HG03060 (cell line): ENCODE data around the gene PLEK.

Experiments
- ATAC-seq: cut with Tn5 transposase; IDR thresholded peaks from one replicate; pipeline ENCODE4 v1.9.1; 2021; ENCODE audit warnings: low read depth, moderate number of reproducible peaks; ENCODE audit not compliant: unreplicated experiment

The PLEK gene

GRCh38 chr2:68414452-68414851 is 49.4 kb downstream of the PLEK start:
- ATAC-seq = no peak

DNA sequence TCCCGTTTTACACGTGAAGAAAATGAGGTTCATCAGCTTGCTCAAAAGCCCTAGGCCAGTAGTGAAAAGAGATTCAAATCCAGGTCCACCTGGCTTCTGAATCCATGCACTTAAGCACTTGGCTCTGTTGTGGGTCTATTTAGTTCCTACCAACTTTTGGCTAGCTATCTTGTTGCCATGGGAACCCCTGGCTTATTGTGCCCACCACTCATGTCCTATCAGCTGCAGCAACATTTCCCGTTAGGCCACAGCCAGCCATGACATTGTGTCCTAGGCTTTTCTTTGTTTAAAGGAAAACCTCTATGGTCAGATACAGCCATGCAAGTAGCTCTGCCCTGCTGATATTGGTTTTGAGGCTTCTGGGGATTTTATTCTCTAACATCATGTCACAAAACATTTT is 49.8 kb downstream of the PLEK start:
- no peak for ATAC-seq

DNA sequence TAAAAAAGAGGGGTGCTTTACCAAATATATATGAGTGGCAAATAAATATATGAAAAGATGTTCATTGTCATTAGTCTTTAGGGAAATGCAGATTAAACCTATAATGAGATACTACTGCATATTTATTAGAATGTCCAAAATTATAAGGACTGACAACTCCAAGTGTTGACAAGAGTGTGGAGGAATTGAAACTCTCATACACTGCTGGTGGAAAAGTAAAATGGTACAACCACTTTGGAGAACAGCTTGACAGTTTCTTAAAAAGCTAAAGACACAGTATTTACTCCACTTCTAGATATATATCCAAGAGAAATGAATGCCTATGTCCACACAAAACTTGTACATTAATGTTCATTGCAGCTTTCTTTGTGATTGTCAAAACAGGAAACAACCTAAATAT is 50.4 kb downstream of the PLEK start:
- no peak for ATAC-seq

- ATAC-seq = no peak
Measured at GRCh38 chr2:68416081-68416675, 51.1 kb downstream of the PLEK start.

DNA sequence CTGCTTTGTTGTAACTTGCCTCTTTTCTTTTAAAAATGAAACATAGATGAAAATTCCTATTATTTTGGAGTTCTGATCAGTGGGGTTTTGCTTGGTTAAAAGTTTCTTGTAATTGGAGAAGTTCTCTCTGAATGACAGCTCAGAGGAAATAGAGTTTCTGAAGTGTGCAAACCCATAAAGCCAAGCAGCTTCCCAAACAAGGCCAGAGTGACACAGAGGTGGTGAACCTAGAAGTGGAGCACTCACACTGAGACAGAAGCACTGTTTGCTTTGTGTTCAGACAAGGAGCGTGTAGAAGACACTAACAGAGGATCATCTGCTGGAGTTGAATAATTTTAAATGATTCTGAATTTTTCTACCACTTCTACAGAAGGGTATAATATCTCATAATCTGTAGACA is 52.8 kb downstream of the PLEK start:
- no peak for ATAC-seq

- ATAC-seq = no peak
Measured at GRCh38 chr2:68418419-68418818, 53.3 kb downstream of the PLEK start.

DNA sequence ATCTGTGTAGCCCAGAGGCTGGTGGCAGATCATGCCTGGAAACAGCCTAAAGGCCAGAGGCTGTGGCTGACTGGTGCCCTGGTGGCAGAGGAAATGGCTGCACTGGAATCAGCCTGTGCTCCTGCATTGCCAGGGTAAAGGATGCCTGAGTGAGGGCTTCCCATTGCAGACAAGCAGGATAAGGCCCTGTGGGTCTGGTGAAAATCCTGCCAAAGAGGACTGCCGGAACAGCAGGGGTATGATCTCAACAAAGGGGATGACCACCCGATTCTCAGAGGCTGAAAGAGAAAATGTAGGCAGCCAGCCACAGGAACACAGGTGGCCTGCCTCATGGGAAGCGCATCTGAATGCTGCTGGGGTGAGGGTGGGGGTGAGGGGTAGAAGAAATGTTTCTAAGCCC is 53.8 kb downstream of the PLEK start:
- no peak for ATAC-seq

DNA sequence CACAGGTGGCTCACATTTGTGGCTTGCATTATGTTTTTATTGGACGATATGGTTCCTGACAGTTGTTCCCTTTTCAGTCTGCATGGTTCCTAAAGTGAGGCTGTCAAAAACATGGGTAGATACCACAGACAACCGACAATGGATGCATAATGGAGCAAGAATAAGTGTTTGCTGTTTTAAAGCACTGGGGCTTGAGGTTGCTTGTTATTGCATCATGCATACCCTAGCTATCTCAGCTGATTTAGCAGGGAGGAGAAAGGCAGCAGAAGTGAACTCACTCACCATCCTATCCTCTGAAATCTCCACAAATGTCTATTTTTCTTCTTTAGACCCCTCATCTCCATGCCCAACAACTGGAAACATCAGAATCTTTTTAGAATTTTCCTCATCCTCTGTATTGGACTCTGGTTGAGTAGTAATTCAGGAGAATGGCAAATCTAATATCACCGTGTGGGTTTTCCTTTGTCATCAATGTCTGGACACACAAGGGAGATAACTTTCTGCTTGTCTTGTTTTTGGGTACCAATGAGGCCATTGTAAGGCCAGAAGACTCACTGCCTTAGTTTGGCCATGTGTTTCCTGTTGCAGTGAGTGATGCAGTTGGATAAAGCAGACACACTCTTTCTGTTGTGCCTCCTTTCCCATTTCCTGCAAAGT is 55.3 kb downstream of the PLEK start:
- ATAC-seq = no peak

DNA sequence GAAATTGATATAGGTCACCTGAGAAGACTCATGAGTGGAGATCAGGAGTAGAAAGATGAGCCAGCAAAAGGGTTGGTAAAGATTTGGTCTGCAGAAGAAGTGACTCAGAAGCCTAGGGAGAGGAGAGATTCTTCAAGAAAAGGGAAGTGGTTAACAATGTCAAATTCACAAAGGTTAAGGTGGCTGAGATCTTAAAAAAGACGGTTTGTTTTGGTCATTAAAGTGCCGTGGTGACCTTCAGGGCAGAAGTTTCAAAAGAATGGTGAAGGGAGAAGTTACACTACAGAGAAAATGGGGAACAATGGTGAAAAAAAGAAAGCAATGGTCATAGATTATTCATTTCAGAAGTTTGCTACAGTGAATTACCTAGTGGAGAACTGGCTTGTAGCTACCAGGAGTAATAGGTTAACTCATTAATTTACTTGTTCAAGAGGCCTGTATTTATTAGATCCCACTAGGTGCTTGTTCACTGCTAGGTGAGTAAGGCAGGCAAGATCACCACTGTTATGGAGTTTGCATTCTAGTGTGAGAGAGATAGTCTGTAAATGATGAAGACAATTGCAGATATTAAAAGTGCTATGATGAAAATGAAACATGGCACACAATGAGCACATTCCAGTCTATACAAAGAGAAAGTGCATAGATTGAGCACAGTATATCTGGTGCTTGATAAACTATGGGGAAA is 59.0 kb downstream of the PLEK start:
- peak; percentile 77 for ATAC-seq

DNA sequence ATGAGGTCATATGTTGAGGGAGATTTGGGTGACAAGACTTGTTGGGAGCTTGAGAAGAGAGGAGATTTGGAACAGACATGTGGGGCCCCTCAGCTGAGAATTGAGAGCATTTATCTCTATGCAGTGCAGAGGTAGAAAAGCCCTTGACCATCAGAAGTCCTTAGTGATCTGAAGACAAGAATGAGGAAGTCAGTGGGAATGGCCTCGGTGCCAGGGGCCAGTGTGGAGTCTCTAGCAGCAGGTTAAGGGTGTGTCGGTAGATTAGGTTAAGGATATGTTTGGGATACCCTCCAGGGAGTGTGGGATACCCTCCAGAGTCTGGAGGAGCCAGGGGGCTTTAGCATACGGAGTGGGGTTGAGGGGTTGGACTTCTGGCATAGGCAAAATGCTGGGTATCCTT is 60.4 kb downstream of the PLEK start:
- ATAC-seq = no peak

DNA sequence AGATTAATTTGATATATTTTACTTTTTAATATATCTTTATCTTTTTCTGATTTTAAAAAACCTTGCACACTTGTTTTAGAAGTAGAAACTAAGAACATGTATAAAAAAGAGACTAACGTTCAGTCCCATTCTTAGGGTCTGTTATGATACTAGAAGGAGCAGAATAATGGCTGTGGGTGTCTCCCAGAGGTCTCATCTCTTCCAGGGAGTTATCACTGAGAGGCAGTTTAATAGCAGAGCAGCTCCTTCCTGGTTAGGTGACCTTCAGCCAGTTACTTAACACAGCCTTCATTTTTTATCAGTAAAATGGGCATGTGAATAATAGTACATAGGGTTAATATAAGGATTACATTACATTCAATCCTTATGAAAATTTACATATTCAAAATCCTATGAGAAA is 61.4 kb downstream of the PLEK start:
- no peak for ATAC-seq

DNA sequence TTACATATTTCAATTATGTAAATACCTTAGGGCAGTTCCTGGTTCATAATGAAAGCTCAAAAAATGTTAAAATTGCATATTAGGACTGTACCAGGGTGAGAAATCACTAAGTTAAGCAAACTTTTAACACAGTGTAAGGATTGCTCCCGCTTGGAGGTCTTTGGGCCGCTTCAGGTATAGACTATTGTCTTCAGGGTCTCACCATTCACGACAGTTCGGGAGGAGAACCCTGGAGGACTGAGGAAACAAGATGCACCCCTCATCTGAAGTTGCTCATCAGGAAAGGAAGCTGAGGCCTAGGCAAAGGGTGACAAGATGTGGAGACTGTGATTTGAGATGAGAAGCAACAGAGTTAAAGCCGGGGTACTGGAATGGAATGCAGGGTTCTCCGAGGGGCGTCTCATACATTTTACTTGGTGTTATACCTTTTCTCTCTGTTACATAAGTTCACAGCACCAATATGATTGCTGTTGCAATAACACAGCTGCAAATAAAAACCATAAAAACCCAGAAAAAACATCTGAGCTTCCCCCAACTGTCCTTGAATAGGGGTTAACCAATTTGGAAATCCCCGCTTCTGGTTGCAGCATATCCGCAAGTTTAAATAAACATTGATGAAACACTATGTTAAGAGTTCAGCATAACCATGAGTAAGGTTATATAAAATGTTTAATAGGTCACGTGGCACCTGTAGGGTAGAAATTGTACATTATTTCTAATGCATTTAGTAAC is 61.9 kb downstream of the PLEK start:
- ATAC-seq = no peak

DNA sequence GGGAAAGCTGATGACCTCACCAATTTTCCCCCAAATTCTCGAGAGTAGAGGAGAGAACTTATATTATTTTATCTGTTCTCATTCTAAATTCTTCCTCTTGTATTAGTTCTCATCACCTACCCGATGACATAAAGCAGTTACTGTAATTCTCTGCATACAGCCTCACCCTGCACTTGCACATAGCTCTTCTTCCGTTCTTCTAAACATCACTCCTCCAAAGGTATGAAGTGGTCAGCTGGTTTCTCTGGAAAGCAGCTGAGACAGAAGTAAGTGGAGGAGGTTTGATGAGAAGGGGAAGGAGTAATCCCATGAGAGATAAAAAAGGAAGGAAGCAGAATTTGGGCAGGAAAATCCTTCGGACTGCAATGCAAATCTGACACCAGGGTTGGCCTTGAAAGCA is 63.0 kb downstream of the PLEK start:
- ATAC-seq = no peak

DNA sequence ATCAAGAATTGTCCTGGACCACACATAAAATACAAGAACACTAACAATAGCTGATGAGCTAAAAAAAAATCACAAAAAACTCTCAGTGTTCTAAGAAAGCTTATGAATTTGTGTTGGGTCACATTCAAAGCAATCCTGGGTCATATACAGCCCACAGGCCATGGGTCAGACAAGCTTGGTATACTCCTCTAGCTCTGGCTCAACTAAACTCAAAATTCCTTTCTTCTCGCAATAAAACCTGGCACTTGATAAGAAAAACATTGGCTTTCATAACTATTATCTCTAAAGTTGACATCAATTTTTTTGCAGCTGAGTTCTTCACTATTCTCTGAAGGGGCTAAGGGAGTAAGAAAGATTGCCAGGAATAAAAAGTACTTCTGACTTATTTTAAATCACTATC is 63.7 kb downstream of the PLEK start:
- no peak for ATAC-seq

- ATAC-seq = no peak
Measured at GRCh38 chr2:68429311-68429826, 64.3 kb downstream of the PLEK start.

DNA sequence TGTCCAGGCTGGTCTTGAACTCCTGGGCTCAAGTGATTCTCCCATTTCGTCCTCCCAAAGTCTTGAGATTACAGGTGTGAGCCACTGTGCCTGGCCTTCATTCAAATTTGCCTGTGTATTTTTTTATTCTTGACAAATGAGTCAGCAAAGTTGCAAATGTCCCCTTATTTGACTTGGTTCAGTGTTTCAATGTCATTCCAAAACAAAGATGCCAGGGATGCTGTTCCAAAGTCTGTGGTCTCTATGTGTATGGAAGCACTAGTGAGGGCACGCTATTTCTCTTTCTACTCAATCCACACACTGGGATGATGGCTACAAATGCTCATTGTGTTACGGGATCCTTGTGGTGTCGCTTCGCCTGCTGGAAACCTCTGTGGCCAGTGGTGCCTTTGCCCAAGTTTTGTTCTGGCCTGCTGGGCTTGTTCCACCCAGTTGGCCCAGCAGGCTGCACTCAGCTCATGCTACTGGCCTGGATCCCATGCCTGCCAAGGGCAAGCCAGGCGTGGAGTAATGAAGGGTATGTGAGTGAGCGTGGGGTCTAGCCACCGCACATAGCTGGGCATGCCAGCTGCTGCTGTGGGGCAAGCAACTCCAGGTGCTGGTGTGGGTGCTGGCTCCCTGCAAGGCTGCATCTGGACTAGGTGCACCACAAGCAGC is 66.4 kb downstream of the PLEK start:
- no peak for ATAC-seq

DNA sequence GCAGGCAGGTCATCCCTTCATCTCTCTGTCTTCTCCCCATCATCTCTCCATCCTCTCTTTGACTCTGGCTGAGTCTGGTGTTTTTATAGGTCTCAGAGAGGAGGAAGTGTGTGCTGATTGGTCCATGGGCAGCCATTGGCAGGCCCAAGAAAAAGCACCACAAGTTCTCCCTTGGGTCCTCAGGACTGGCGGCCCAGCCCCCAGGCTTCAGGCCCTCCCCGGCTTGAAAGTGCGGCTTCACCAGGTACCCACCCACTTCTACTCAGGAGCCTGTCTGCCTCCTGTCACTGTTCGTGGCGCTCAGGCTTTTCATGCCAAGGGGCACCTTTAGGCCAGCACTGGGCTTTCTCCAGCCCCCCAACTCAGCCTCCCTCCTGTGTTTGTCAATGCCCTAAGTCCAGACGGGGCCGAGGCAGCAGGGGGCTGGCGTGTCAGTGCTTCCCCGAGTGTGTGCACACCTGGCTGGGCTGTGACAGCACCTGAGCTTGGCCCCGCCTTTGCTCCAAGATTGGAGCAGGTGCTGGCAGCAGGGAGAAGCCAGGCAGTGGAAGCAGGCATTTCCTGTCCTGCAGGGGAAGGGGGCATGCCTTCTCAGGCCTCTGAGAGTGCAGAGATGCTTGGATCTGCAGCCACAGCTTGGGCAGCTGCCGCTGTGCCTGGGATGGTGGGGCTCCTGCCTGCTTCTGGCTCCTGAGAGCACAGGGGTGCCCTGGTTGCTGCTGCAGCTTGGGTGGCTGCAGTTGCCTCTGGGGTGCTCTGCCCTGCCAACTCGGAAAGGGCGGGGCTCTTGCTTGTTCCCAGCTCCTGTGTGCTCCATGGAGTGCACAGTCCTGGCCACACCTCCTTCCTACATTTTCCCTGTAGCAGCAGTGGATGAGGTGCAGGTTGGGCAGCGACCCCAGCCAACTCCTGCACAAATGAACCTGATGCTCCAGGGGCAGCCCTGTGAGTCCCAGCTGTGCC is 67.9 kb downstream of the PLEK start:
- no peak for ATAC-seq

- no peak for ATAC-seq
Measured at GRCh38 chr2:68434981-68435380, 69.9 kb downstream of the PLEK start.

- ATAC-seq = no peak
Measured at GRCh38 chr2:68435615-68436014, 70.5 kb downstream of the PLEK start.

- no peak for ATAC-seq
Measured at GRCh38 chr2:68436270-68436669, 71.2 kb downstream of the PLEK start.
